HepG2 (cell line): ENCODE measurements around the gene ANKRD44.

Experiments used
- CBFB ChIP-seq: sonication (generic); formaldehyde crosslinking; IDR thresholded peaks from 2 replicates; pipeline ENCODE4 v1.4.0; 2020; ENCODE audit warnings: missing genetic modification reagents
- FOSL2 ChIP-seq: sonication (generic); formaldehyde crosslinking; IDR thresholded peaks from 2 replicates; pipeline ENCODE4 v1.4.0; 2020; ENCODE audit warnings: missing genetic modification reagents
- FOXM1 ChIP-seq: sonication (generic); formaldehyde crosslinking; IDR thresholded peaks from 2 replicates; pipeline ENCODE4 v1.5.0; 2020; ENCODE audit warnings: missing genetic modification reagents
- KLF9 ChIP-seq: IDR thresholded peaks from 2 replicates; pipeline ENCODE4 v1.6.1; 2016; ENCODE audit warnings: low read depth
- MAFK ChIP-seq, 2 experiments: IDR thresholded peaks in 1 of 2; conservative IDR thresholded peaks in 1 of 2; 2 replicates each; pipeline ENCODE4 v1.6.1; 2011; ENCODE audit warnings: improper control_type of control experiment in 2 of 2, low read length in 2 of 2
- POLR2A ChIP-seq, 2 experiments: IDR thresholded peaks; 2 replicates each; pipeline ENCODE4 v1.6.1; 2011; ENCODE audit warnings: low read depth in 2 of 2, low read length in 2 of 2, mild to moderate bottlenecking in 1 of 2, moderate library complexity in 1 of 2; ENCODE audit not compliant: insufficient read depth in 1 of 2
- XBP1 ChIP-seq: sonication (generic); formaldehyde crosslinking; IDR thresholded peaks from 2 replicates; pipeline ENCODE4 v1.5.0; 2020; ENCODE audit warnings: missing genetic modification reagents
- ZBTB8A ChIP-seq: sonication (generic); formaldehyde crosslinking; IDR thresholded peaks from 2 replicates; pipeline ENCODE4 v1.4.0; 2020; ENCODE audit warnings: mild to moderate bottlenecking, low read depth, missing genetic modification reagents, borderline replicate concordance
- ZNF282 ChIP-seq: fragments of 450-650 bp; IDR thresholded peaks from 2 replicates; pipeline ENCODE4 v1.6.1; 2018; ENCODE audit not compliant: partially characterized antibody
- ZNF367 ChIP-seq: sonication (generic); formaldehyde crosslinking; IDR thresholded peaks from 2 replicates; pipeline ENCODE4 v1.4.0; 2020; ENCODE audit warnings: missing genetic modification reagents, borderline replicate concordance
- ZSCAN21 ChIP-seq: sonication (generic); formaldehyde crosslinking; IDR thresholded peaks from 2 replicates; pipeline ENCODE4 v1.8.0; 2022; ENCODE audit warnings: mild to moderate bottlenecking, missing genetic modification reagents, moderate library complexity, borderline replicate concordance
- TF ChIP-seq, protein P1 (sequence below): sonication (generic); formaldehyde crosslinking; IDR thresholded peaks from 2 replicates; pipeline ENCODE4 v1.5.0; 2020; ENCODE audit warnings: mild to moderate bottlenecking, missing genetic modification reagents
- TF ChIP-seq, protein P2 (sequence below): sonication (generic); formaldehyde crosslinking; IDR thresholded peaks from 2 replicates; pipeline ENCODE4 v1.5.0; 2020; ENCODE audit warnings: mild to moderate bottlenecking, missing genetic modification reagents, moderate library complexity
- TF ChIP-seq, protein P3 (sequence below): sonication (generic); formaldehyde crosslinking; IDR thresholded peaks from 2 replicates; pipeline ENCODE4 v1.8.1; 2023; ENCODE audit warnings: missing genetic modification reagents, mild to moderate bottlenecking, borderline replicate concordance

GRCh38 chr2:197075281-197075680 lies 235.3 kb downstream of the ANKRD44 start:
- TF ChIP-seq MAFK (conservative IDR thresholded peaks at IDR 0.05 in 1 of 2, IDR thresholded peaks at IDR 0.05 in 1 of 2; ENCODE audit: low read length in 2 of 2) (no peak), ZBTB8A (CRISPR knock-in tag) (no peak), FOXM1 (CRISPR knock-in tag) (no peak), ZNF367 (CRISPR knock-in tag) (no peak), ZSCAN21 (CRISPR knock-in tag) (no peak), ZNF282 (no peak), KLF9 (CRISPR knock-in tag) (no peak), CBFB (CRISPR knock-in tag) (no peak), POLR2A (IDR thresholded peaks at IDR 0.05; ENCODE audit: insufficient read depth in 1 of 2, low read depth in 2 of 2, low read length in 2 of 2) (no peak), XBP1 (no peak), FOSL2 (CRISPR knock-in tag) (no peak)
- TF ChIP-seq, protein P1, sequence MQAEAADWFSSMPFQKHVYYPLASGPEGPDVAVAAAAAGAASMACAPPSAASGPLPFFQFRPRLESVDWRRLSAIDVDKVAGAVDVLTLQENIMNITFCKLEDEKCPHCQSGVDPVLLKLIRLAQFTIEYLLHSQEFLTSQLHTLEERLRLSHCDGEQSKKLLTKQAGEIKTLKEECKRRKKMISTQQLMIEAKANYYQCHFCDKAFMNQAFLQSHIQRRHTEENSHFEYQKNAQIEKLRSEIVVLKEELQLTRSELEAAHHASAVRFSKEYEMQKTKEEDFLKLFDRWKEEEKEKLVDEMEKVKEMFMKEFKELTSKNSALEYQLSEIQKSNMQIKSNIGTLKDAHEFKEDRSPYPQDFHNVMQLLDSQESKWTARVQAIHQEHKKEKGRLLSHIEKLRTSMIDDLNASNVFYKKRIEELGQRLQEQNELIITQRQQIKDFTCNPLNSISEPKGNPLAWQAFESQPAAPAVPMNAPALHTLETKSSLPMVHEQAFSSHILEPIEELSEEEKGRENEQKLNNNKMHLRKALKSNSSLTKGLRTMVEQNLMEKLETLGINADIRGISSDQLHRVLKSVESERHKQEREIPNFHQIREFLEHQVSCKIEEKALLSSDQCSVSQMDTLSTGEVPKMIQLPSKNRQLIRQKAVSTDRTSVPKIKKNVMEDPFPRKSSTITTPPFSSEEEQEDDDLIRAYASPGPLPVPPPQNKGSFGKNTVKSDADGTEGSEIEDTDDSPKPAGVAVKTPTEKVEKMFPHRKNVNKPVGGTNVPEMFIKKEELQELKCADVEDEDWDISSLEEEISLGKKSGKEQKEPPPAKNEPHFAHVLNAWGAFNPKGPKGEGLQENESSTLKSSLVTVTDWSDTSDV (CRISPR knock-in tag) = no peak
- TF ChIP-seq, protein P2, sequence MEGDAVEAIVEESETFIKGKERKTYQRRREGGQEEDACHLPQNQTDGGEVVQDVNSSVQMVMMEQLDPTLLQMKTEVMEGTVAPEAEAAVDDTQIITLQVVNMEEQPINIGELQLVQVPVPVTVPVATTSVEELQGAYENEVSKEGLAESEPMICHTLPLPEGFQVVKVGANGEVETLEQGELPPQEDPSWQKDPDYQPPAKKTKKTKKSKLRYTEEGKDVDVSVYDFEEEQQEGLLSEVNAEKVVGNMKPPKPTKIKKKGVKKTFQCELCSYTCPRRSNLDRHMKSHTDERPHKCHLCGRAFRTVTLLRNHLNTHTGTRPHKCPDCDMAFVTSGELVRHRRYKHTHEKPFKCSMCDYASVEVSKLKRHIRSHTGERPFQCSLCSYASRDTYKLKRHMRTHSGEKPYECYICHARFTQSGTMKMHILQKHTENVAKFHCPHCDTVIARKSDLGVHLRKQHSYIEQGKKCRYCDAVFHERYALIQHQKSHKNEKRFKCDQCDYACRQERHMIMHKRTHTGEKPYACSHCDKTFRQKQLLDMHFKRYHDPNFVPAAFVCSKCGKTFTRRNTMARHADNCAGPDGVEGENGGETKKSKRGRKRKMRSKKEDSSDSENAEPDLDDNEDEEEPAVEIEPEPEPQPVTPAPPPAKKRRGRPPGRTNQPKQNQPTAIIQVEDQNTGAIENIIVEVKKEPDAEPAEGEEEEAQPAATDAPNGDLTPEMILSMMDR (CRISPR knock-in tag) = no peak
- TF ChIP-seq, protein P3, sequence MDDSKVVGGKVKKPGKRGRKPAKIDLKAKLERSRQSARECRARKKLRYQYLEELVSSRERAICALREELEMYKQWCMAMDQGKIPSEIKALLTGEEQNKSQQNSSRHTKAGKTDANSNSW (CRISPR knock-in tag) = no peak
